Psoas muscle (tissue), 8 donors: ENCODE data around the gene MTMR10. TPM values are rescaled to one million over a fixed set of nuclear protein-coding genes. Genes with fewer than 3 reads are reported as not detected.

ENCODE experiments used
- ATAC-seq, 4 donors: fragments of 200-7000 bp; cut with Tn5 transposase; one replicate each; pipeline ENCODE4 v1.9.1; 2020; ENCODE audit warnings: moderate library complexity in 3 of 4, mild to moderate bottlenecking in 2 of 4
- DNase-seq, 2 donors: peaks; one replicate each; pipeline ENCODE4 v3.0.0-alpha.2; 2020
- H3K27ac ChIP-seq: fragments of 200-600 bp; one replicate; pipeline ENCODE4 v1.8.0; 2022
- H3K27me3 ChIP-seq, 3 donors: fragments of 200-600 bp in 1 of 3; one replicate each; pipeline versions ENCODE4 v1.6.1 to v1.8.0; 2013 to 2022; ENCODE audit warnings: low read length in 2 of 3, mild to moderate bottlenecking in 2 of 3, moderate library complexity in 1 of 3; ENCODE audit not compliant: insufficient read depth in 3 of 3
- H3K36me3 ChIP-seq, 2 donors: fragments of 200-600 bp in 1 of 2; one replicate each; pipeline versions ENCODE4 v1.6.1 to v1.8.0; 2013 to 2022; ENCODE audit warnings: low read depth in 1 of 2, mild to moderate bottlenecking in 1 of 2, moderate library complexity in 1 of 2; ENCODE audit not compliant: insufficient read depth in 1 of 2
- H3K4me1 ChIP-seq: fragments of 200-600 bp; one replicate; pipeline ENCODE4 v1.8.0; 2022
- H3K4me3 ChIP-seq: fragments of 200-600 bp; one replicate; pipeline ENCODE4 v1.8.0; 2022; ENCODE audit warnings: mild to moderate bottlenecking
- H3K9me3 ChIP-seq: fragments of 200-600 bp; one replicate; pipeline ENCODE4 v1.8.0; 2022
- WGBS, 3 donors: extraction: QIAGEN DNeasy Blood & Tissue Kit; methylation state at CpG; one replicate each; pipeline versions ENCODE4 v1.1.6 to v1.1.7; 2013; 5-methylcytosine and 5-hydroxymethylcytosine counted together
- intact Hi-C, 2 donors: fragments of 100-400 bp; cut with DNase I; formaldehyde crosslinking; loops; one replicate each; pipeline versions ENCODE4 v1.11.0 to v1.14.2; 2022
- polyA plus RNA-seq, 3 donors: library from polyadenylated mRNA; stranded (reverse); fragments of 200-250 nt; gene quantifications; one replicate each; pipeline ENCODE4 v1.2.3, GENCODE V29; 2013
- total RNA-seq, 4 donors: library from RNA; stranded (reverse); fragmentation: NEBNext Ultra II Directional in 2 of 4; extraction: Animal tissue kit (Norgen Biotek cat#: 25700) in 2 of 4; gene quantifications; one replicate each; pipeline versions ENCODE4 v1.2.1 to v1.2.4, GENCODE V29; 2021 to 2023
- TF ChIP-seq, protein P1 (sequence below): fragments of 200-600 bp; IDR thresholded peaks from one replicate; pipeline ENCODE4 v1.8.0; 2022; ENCODE audit warnings: antibody characterized with exemption
- donor health status: healthy with polysubstance abuse.
- donor health status: DM: no; HTN: no; CAD: no; lungs with moderate emphysema.
- donor health status: Bipolar disorder and iron deficiency.
- donor health status: healthy.
- donor health status: DM: yes; HTN: yes; CAD: no.
- donor health status: DM: no; HTN: no; CAD: no.
- donor health status: DM: no; HTN: no; CAD: no.
- donor health status: DM: yes; HTN: yes; CAD: no.

Gene MTMR10
- total and polyA plus RNA-seq, 7 donors = 15.0 to 52.3 (median 28.0) TPM

DNA sequence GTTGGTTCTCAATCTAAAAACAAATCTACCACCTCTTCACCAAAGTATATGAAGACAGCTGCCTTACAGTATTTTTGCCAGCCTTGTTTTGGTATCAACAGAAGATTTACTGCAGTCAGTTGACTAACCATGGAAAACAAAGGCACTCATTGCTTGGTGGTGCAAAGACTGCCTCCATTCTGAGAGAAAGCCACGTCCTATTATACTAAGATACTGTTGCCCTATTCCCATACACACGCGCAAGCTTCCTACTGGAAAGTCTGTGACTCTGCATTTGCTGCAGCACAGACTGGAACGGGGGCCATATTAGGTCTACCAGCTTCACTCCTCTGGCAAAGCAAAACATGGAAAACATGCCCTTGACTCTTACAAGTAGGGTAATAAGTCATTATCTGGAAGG, 18.0 kb downstream of the MTMR10 start:
- no peaks in the 10 kb centered on the region for H3K27me3 ChIP-seq
- ATAC-seq (no peak), DNase-seq (no peak)
- H3K4me1 ChIP-seq = peaks cover 26% of the 10 kb centered on the region
- no peaks in the 10 kb centered on the region for H3K9me3 ChIP-seq
- 87 to 92% (median 88%) methylated on average over 4 of the region's 4 CpGs for WGBS, 3 donors
- intact Hi-C loops = no loop called here
- TF ChIP-seq, protein P1, sequence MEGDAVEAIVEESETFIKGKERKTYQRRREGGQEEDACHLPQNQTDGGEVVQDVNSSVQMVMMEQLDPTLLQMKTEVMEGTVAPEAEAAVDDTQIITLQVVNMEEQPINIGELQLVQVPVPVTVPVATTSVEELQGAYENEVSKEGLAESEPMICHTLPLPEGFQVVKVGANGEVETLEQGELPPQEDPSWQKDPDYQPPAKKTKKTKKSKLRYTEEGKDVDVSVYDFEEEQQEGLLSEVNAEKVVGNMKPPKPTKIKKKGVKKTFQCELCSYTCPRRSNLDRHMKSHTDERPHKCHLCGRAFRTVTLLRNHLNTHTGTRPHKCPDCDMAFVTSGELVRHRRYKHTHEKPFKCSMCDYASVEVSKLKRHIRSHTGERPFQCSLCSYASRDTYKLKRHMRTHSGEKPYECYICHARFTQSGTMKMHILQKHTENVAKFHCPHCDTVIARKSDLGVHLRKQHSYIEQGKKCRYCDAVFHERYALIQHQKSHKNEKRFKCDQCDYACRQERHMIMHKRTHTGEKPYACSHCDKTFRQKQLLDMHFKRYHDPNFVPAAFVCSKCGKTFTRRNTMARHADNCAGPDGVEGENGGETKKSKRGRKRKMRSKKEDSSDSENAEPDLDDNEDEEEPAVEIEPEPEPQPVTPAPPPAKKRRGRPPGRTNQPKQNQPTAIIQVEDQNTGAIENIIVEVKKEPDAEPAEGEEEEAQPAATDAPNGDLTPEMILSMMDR = no peak
- H3K4me3 ChIP-seq = no peak overlapping the region
- no peak overlapping the region for H3K27ac ChIP-seq
- peaks cover 5 to 55% of the 10 kb centered on the region in 2 donors for H3K36me3 ChIP-seq

DNA sequence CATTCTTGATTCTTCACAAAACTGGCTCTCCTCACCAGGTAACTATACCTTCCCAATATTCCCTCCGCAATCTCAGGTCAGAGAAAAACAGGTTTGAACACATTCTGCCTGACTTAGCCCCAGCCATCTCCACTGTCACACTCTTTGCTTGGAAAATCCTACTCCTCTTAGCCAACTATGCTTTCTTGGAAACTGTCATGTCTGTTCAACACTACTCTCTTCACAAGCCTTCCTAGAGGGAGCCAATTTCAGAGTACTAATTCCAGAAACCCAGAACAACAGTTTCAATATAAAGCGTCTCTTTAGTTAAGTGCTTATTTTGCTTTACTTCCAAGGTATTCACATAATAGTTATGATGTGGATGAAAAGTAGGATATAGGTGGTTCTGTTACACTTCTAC, 21.7 kb downstream of the MTMR10 start:
- TF ChIP-seq, protein P1 = no peak
- 65 to 73% (median 69%) methylated on average over 2 of the region's 2 CpGs for WGBS, 3 donors
- Histone ChIP-seq H3K27me3 (no peaks in the 10 kb centered on the region), H3K9me3 (no peaks in the 10 kb centered on the region), H3K36me3 (peaks cover 6 to 79% of the 10 kb centered on the region in 2 donors), H3K4me1 (no peaks in the 10 kb centered on the region), H3K27ac (no peak overlapping the region), H3K4me3 (no peak overlapping the region)
- no peak for ATAC-seq
- no peak for DNase-seq
- intact Hi-C loops = loop anchor here in 1 of 2 donors (10.0 kb wide), 1 partner anchor 375 kb away; no protein-coding TSS in a partner anchor

DNA sequence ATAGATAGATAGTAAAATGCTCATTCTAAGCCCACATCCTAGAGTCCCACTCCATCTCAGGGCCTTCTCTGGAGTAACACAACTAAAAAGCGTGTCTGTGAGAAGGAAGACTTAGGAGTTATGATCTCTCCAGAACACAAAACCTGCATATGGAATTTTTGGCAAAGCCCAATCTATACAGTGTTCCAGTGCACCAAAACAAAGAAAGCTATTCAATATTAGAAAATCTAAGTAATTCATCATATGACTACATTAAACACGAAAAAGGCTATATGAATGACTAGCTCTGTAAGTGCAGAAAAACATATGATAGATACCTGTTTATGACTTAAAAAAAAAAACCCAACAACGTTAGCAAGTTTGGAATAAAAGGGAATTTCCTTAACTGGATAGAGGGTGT, 27.7 kb downstream of the MTMR10 start:
- Histone ChIP-seq H3K27me3 (no peaks in the 10 kb centered on the region), H3K4me1 (peaks cover 24% of the 10 kb centered on the region), H3K9me3 (no peaks in the 10 kb centered on the region), H3K27ac (peak overlapping the region; percentile 94), H3K36me3 (peaks cover 4 to 67% of the 10 kb centered on the region in 2 donors), H3K4me3 (no peak overlapping the region)
- intact Hi-C loops = loop anchor here in 1 of 2 donors (5.0 to 10.0 kb wide), 3 partner anchors 41 to 381 kb away; partner anchors contain the start of gene FAN1
- 84 to 86% (median 85%) methylated on average over 3 of the region's 3 CpGs for WGBS, 3 donors
- ATAC-seq (no peak), DNase-seq (no peak)
- TF ChIP-seq, protein P1 = no peak

DNA sequence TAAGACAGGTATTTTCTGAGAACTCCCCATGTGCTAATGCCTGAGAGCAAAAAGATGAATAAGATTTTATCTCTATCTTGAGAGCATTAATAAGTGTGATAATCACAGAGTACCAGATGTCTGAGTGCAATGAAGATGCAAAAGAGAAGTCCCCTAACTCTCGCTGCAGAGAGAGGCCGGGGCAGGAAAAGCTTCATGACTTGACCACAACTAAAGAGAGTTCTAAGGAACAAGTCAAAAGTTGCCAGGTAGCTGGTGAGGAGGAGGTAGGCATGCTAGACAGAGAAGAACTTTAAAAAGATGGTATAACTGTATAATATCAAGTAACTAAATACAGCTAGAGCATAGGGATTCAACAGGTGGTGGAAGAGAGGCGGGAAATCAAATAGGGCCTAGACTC, 28.8 kb downstream of the MTMR10 start:
- WGBS, 3 donors = 73 to 96% (median 81%) methylated on average over 3 of the region's 3 CpGs
- Histone ChIP-seq H3K27ac (peak overlapping the region; percentile 94), H3K4me1 (peaks cover 24% of the 10 kb centered on the region), H3K9me3 (no peaks in the 10 kb centered on the region), H3K27me3 (no peaks in the 10 kb centered on the region), H3K4me3 (no peak overlapping the region), H3K36me3 (peaks cover 8 to 71% of the 10 kb centered on the region in 2 donors)
- TF ChIP-seq, protein P1 = no peak
- no peak for DNase-seq
- ATAC-seq = no peak
- intact Hi-C loops = loop anchor here in 1 of 2 donors (5.0 to 10.0 kb wide), 3 partner anchors 40 to 382 kb away; partner anchors contain the start of gene FAN1

DNA sequence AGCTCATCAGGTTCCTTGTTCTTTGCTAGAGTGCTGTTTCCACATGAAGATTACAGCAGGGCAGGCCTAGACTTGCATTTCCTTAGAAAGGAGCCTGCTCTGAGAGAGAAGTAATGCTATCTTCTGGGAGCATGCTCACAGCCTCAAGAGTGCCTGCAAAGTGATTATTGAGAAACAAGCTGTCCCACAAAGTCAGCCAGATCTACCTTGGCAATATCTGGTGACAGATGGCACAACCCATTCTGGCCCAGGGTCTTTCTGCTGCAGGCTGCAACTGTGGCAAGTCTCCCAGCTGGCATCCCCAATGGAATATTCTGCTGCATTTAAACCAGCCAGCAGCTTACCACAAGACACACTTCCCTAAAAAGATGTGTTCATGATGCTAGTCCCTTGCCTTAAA, 29.3 kb downstream of the MTMR10 start:
- H3K4me3 ChIP-seq = no peak overlapping the region
- intact Hi-C loops = loop anchor here in 1 of 2 donors (5.0 to 10.0 kb wide), 3 partner anchors 40 to 383 kb away; partner anchors contain the start of gene FAN1
- DNase-seq = peak in 1 of 2 donors; percentile 75
- H3K27ac ChIP-seq = peak overlapping the region; percentile 94
- no peaks in the 10 kb centered on the region for H3K27me3 ChIP-seq
- TF ChIP-seq, protein P1 = no peak
- peaks cover 8 to 71% of the 10 kb centered on the region in 2 donors for H3K36me3 ChIP-seq
- H3K9me3 ChIP-seq = no peaks in the 10 kb centered on the region
- ATAC-seq = peak; percentile 80 to 84 (median 81)
- peaks cover 24% of the 10 kb centered on the region for H3K4me1 ChIP-seq
